ENCODE measurements around the gene FUT9.

DNA sequence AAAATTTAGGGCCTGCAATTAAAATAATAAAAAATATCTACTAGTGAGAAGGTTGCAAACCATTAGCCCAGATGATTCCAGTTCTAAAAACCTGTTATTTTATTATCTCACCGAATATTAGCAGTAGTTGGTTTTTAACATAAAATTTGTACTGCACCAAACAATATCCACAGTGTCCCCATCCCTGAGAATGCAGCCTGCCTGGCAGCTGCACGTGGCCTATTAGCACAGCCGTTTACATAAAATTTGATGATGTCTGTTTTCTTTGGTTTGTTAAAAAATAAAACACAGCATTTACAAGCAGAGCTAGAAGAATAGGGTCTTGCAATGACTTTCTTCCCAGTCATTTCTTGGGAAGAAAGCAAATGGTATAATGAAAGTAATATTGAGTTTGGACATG is 58.2 kb downstream of the FUT9 start:
- TF ChIP-seq, protein P1, sequence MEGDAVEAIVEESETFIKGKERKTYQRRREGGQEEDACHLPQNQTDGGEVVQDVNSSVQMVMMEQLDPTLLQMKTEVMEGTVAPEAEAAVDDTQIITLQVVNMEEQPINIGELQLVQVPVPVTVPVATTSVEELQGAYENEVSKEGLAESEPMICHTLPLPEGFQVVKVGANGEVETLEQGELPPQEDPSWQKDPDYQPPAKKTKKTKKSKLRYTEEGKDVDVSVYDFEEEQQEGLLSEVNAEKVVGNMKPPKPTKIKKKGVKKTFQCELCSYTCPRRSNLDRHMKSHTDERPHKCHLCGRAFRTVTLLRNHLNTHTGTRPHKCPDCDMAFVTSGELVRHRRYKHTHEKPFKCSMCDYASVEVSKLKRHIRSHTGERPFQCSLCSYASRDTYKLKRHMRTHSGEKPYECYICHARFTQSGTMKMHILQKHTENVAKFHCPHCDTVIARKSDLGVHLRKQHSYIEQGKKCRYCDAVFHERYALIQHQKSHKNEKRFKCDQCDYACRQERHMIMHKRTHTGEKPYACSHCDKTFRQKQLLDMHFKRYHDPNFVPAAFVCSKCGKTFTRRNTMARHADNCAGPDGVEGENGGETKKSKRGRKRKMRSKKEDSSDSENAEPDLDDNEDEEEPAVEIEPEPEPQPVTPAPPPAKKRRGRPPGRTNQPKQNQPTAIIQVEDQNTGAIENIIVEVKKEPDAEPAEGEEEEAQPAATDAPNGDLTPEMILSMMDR (IDR thresholded peaks at IDR 0.05): no peak
- TF ChIP-seq SIN3A (IDR thresholded peaks at IDR 0.05; ENCODE audit: borderline replicate concordance, insufficient read depth, low read depth, low read length): no peak
- no peak for TF ChIP-seq POLR2AphosphoS5 (IDR thresholded peaks at IDR 0.05; ENCODE audit: low read depth, low read length)
- TF ChIP-seq, protein P2, sequence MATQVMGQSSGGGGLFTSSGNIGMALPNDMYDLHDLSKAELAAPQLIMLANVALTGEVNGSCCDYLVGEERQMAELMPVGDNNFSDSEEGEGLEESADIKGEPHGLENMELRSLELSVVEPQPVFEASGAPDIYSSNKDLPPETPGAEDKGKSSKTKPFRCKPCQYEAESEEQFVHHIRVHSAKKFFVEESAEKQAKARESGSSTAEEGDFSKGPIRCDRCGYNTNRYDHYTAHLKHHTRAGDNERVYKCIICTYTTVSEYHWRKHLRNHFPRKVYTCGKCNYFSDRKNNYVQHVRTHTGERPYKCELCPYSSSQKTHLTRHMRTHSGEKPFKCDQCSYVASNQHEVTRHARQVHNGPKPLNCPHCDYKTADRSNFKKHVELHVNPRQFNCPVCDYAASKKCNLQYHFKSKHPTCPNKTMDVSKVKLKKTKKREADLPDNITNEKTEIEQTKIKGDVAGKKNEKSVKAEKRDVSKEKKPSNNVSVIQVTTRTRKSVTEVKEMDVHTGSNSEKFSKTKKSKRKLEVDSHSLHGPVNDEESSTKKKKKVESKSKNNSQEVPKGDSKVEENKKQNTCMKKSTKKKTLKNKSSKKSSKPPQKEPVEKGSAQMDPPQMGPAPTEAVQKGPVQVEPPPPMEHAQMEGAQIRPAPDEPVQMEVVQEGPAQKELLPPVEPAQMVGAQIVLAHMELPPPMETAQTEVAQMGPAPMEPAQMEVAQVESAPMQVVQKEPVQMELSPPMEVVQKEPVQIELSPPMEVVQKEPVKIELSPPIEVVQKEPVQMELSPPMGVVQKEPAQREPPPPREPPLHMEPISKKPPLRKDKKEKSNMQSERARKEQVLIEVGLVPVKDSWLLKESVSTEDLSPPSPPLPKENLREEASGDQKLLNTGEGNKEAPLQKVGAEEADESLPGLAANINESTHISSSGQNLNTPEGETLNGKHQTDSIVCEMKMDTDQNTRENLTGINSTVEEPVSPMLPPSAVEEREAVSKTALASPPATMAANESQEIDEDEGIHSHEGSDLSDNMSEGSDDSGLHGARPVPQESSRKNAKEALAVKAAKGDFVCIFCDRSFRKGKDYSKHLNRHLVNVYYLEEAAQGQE (IDR thresholded peaks at IDR 0.05; ENCODE audit: insufficient read depth in 1 of 2, low read depth in 2 of 2, low read length in 1 of 2): no peak
- no peak for TF ChIP-seq TCF7L2 (IDR thresholded peaks at IDR 0.05; ENCODE audit: low read depth, low read length)

Data from Panc1 (cell line).